GM12864 (cell line): ENCODE data around the gene BAG5.

Source experiments
- DNase-seq: peaks from one replicate; pipeline ENCODE4 v3.0.0-alpha.2; 2011; ENCODE audit warnings: low read depth
- H3K4me3 ChIP-seq: 2 replicates; pipeline ENCODE4 v1.5.1; 2011; ENCODE audit warnings: mild to moderate bottlenecking, low read depth, low read length, control low read depth
- CTCF ChIP-seq: IDR thresholded peaks from 2 replicates; pipeline ENCODE4 v1.5.1; 2011; ENCODE audit warnings: low read depth, mild to moderate bottlenecking, moderate library complexity, low read length, control low read depth, inconsistent platforms; ENCODE audit errors: missing control alignments

BAG5 gene

GRCh38 chr14:103558071-103558882 lies 4.2 kb downstream of the BAG5 start:
- TF ChIP-seq CTCF: no peak
- DNase-seq: no peak
- no peak overlapping the region for H3K4me3 ChIP-seq

GRCh38 chr14:103556946-103557758 lies 5.3 kb downstream of the BAG5 start:
- no peak overlapping the region for H3K4me3 ChIP-seq
- DNase-seq: no peak
- TF ChIP-seq CTCF: no peak

- H3K4me3 ChIP-seq: no peak overlapping the region
- TF ChIP-seq CTCF: no peak
- no peak for DNase-seq
Measured at GRCh38 chr14:103555559-103556337, 6.7 kb downstream of the BAG5 start.

- no peak for DNase-seq
- no peak overlapping the region for H3K4me3 ChIP-seq
- TF ChIP-seq CTCF: no peak
Measured at GRCh38 chr14:103552846-103553210, 9.6 kb downstream of the BAG5 start.

GRCh38 chr14:103552011-103552845 lies 10.2 kb downstream of the BAG5 start:
- no peak overlapping the region for H3K4me3 ChIP-seq
- no peak for DNase-seq
- TF ChIP-seq CTCF: no peak

GRCh38 chr14:103551338-103551762 lies 11.1 kb downstream of the BAG5 start:
- DNase-seq: no peak
- no peak overlapping the region for H3K4me3 ChIP-seq
- TF ChIP-seq CTCF: no peak
